NB4 (cell line): ENCODE measurements around the gene LIX1.

ENCODE experiments used
- CTCF ChIP-seq: IDR thresholded peaks from one replicate; pipeline ENCODE4 v1.5.1; 2012; ENCODE audit warnings: low read depth, low read length
- MAX ChIP-seq: IDR thresholded peaks from 2 replicates; pipeline ENCODE4 v1.6.1; 2011; ENCODE audit warnings: low read depth, low read length

- no peak for TF ChIP-seq CTCF
- no peak for TF ChIP-seq MAX
Measured at GRCh38 chr5:97136475-97136874, 5.9 kb downstream of the LIX1 start.
